Measurements from ENCODE around the gene SPECC1. TPM values are rescaled to one million over a fixed set of nuclear protein-coding genes. Genes with fewer than 3 reads are reported as not detected.
"Not testable (repeated sequence)": the region's sequence is repeated elsewhere in the genome, so short reads cannot be mapped to it uniquely, and the experiment has no call there.

Gene SPECC1, protein sequence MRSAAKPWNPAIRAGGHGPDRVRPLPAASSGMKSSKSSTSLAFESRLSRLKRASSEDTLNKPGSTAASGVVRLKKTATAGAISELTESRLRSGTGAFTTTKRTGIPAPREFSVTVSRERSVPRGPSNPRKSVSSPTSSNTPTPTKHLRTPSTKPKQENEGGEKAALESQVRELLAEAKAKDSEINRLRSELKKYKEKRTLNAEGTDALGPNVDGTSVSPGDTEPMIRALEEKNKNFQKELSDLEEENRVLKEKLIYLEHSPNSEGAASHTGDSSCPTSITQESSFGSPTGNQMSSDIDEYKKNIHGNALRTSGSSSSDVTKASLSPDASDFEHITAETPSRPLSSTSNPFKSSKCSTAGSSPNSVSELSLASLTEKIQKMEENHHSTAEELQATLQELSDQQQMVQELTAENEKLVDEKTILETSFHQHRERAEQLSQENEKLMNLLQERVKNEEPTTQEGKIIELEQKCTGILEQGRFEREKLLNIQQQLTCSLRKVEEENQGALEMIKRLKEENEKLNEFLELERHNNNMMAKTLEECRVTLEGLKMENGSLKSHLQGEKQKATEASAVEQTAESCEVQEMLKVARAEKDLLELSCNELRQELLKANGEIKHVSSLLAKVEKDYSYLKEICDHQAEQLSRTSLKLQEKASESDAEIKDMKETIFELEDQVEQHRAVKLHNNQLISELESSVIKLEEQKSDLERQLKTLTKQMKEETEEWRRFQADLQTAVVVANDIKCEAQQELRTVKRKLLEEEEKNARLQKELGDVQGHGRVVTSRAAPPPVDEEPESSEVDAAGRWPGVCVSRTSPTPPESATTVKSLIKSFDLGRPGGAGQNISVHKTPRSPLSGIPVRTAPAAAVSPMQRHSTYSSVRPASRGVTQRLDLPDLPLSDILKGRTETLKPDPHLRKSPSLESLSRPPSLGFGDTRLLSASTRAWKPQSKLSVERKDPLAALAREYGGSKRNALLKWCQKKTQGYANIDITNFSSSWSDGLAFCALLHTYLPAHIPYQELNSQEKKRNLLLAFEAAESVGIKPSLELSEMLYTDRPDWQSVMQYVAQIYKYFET
- total RNA-seq: 10 to 100 TPM in 1 of 2 donors, 1 to 10 TPM in 1; 9.3 to 14.1 TPM

DNA sequence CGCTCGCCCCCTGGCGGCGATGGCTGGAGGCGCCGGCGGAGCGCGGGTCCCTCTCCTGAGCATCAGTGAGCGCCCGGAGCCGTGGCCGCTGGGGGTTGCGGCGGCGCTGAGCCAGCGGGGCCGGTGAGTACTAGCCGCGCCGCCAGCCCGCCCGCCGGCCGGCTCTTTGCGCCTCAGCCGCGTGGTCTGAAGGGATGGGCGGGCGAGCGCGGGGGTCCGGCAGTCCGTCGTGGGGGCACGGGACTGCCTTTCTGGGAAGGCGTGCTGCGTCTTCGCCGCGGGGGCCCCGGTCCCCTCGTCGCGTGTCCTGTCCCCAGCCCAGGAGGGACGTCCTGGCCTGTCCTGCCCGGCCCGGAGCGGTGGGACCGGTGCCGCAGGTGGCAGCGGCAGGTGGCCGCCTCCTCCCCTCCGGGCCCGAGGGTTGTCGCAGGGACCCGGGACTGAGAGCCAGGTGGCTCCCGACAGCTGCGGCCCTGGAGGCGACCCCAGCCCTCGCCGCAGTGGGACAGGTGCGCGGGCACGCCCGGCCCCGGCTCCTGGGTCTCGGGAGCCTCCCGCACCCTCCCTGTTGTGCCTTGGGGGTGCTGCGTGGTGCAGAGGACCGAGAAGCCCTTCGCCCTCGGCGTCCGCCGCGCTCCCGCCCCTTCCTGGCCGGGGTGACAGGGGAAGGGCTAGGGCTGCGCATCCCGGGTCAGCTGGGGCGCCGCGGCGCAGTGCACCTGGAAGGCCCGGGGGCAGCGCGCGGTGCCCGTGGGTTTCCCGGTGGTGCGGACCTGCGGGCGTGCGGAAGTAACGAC lies at the start of gene SPECC1:
Gene SPECC1, plus strand, starts transcription at position 58 of the 797 bp plus-strand sequence. CDS start 87,293 bp downstream, outside the sequence.
- ATAC-seq (peak; percentile 98 to 99), DNase-seq (ENCODE audit: low spot score in 2 of 2) (peak; percentile 89 to 98)
- Mint-ChIP-seq H3K27ac (peak within 1 kb of the TSS in 1 of 2 donors; percentile 32), H3K9me3 (no peaks in the 10 kb centered on the region), H3K36me3 (no peaks in the 10 kb centered on the region)

DNA sequence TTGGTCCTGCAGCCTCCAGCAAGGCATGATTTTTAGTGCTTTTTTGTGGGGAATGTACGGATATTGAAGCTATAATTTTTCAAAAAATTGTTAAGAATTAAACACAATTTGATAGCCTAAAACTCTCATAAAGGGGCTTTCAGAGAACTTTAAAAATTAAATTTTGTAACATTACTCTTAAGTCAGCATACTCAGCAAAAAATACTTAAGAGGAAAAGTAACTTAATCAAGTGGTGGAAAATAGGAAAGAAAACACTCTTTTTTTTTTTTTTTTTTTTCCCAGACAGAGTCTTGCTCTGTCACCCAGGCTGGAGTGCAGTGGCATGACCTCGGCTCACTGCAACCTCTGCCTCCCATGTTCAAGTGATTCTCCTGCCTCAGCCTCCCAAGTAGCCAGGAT lies 46.2 kb upstream of the SPECC1 start:
- peaks cover 4 to 12% of the 10 kb centered on the region in 2 donors for H3K36me3 Mint-ChIP-seq
- ATAC-seq; DNase-seq (ENCODE audit: low spot score in 2 of 2); H3K9me3 Mint-ChIP-seq; H3K27ac Mint-ChIP-seq: not testable (repeated sequence)

DNA sequence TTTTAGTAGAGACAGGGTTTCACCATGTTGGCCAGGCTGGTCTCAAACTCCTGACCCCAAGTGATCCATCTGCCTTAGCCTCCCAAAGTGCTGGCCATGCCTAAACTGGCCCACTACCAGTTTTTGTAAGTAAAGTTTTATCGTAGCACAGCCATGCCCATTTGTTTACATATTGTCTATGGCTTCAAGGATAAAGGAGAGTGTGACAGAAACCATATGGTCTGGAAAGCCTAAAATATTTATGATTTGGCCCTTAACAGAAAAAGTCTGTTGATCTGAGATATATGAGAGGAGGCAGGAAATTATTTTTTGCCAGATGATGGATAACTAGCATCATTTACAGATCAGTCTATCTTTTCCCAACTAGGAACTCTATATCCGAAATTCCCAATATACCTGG lies 36.0 kb upstream of the SPECC1 start:
- peak overlapping the region; percentile 23 to 36 for H3K27ac Mint-ChIP-seq
- H3K36me3 Mint-ChIP-seq: peaks cover 8 to 56% of the 10 kb centered on the region in 2 donors
- peaks cover 0 to 13% of the 10 kb centered on the region in 2 donors for H3K9me3 Mint-ChIP-seq
- no peak for DNase-seq (ENCODE audit: low spot score in 2 of 2)
- ATAC-seq: no peak

DNA sequence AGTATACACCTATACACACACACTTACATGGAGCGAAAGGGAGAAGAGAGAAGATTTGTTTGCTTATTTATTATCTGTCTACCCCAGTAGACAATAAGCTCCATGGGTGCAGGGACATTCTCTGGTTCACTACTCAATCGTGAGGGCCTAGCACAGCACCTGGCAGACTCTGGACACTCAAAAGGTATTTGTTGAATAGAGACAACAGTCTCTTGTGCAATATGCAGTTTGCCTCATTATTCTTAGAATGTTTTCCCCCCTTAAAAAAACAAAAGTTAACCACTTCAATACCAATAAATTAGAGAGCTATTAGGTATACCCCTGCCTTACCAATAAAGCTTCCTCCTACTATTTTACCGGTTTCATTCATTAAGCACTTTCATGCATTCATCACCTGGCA lies 33.6 kb upstream of the SPECC1 start:
- peaks cover 10 to 55% of the 10 kb centered on the region in 2 donors for H3K36me3 Mint-ChIP-seq
- peak overlapping the region in 1 of 2 donors; percentile 16 for H3K27ac Mint-ChIP-seq
- ATAC-seq (no peak), DNase-seq (ENCODE audit: low spot score in 2 of 2) (no peak)
- H3K9me3 Mint-ChIP-seq: peaks cover 0 to 17% of the 10 kb centered on the region in 2 donors

DNA sequence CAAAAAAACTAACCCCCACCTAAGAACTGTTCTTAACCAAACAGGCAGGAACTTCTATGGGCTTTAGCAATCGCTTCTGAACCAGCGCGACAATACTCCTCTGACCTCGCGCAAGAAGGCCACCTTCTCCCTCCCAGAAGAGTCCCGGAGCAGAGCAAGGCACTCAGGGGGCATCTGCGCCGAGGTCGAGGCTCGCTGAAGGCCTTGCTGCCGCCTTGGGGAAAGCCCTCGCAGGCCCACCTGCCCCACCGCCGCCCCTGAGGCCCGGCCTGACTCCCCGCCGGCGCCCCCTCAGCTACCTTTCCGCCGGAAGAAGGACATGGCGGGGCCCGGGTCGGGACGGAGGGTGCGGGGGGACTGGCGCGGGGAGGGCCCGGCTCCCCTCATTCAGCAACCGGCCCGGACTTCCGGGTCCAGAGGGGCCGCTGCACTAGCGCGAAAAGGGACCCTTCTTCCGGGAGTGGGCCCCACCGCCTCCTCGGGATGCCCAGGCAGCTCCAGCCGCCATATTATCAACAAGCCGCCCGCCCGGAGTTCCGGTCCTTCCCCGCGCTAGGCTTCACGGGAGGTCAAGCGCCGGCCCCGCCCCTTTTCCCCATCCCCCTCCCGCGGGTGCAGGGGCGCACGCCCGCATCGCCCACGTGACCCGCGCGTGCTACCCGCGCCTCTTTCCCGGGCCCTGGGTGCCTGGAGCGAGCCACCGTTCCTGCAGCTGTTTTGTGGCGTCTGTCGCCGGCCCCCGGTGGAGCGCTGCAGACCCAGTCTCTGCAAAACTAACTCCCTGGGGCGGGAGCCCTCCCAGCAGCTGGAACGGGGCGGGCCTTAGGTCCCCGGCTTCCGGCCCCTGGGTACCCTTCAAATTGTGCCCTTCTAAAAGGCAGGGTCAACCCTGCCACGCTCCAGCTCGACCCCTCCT lies 31.6 kb upstream of the SPECC1 start, which contains the start of gene AKAP10:
Gene AKAP10, minus strand, starts transcription at position 536 of the 916 bp plus-strand sequence. Its CDS starts 149 bp downstream, at position 387.
- peak within 1 kb of the TSS; percentile 94 to 95 for H3K27ac Mint-ChIP-seq
- DNase-seq (ENCODE audit: low spot score in 2 of 2): peak; percentile 94
- ATAC-seq: peak; percentile 83 to 88
- peaks cover 10 to 43% of the 10 kb centered on the region in 2 donors for H3K36me3 Mint-ChIP-seq
- peaks cover 0 to 14% of the 10 kb centered on the region in 2 donors for H3K9me3 Mint-ChIP-seq

DNA sequence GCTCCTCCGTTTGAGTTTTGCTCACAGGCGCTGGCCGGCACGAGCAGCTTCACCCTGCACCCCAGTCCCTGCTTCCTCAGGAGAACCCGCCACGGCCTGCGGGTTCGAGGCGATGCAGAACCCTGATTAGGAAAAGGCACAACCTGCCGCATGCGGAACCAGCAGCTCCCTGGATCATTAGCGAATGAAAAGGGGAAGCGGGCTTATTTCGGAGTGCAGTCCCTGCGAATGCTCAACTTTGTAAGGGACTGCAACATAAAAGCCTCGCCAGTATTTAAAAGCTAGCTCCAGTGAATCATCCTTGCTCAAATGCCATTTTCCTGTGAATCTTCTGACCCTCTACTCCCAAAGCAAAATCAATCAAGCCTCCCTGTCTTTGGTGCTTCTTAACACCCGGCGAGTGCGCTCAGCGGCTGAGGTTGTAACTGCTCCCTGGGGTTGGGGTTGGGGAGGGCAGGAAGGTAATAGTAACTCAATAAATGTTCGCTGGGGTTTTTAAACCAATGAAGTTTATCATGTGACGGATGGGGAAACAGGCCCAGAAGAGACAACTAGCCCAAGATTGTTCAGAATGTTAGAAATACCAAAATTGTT lies 30.9 kb upstream of the SPECC1 start:
- peak in 1 of 2 donors; percentile 37 for ATAC-seq
- peak in 1 of 2 donors; percentile 19 for DNase-seq (ENCODE audit: low spot score in 2 of 2)
- H3K36me3 Mint-ChIP-seq: peaks cover 10 to 35% of the 10 kb centered on the region in 2 donors
- H3K9me3 Mint-ChIP-seq: peaks cover 0 to 14% of the 10 kb centered on the region in 2 donors
- H3K27ac Mint-ChIP-seq: peak overlapping the region; percentile 94 to 95

DNA sequence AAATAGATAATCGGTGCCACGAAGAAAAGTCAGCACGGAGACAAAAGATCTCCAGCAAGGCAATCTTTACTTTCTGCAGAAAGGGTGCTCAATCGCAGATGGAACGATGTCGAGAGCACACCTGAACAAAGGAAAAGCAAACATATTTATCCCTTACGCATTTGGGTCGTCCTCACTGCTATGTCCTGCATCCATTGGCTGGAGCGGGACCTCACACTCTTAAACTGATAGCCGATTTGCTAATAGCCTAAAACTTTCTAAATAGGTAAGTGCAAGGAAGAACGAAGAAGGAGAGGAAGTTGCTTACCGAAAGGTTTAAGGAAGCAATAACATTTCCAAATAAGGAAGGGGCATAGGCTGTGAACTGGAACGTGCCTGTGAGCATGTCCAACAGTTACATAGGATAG lies 30.4 kb upstream of the SPECC1 start:
- ATAC-seq (no peak), DNase-seq (ENCODE audit: low spot score in 2 of 2) (no peak)
- Mint-ChIP-seq H3K9me3 (peaks cover 0 to 9% of the 10 kb centered on the region in 2 donors), H3K36me3 (peaks cover 10 to 30% of the 10 kb centered on the region in 2 donors), H3K27ac (peak overlapping the region; percentile 94 to 95)

DNA sequence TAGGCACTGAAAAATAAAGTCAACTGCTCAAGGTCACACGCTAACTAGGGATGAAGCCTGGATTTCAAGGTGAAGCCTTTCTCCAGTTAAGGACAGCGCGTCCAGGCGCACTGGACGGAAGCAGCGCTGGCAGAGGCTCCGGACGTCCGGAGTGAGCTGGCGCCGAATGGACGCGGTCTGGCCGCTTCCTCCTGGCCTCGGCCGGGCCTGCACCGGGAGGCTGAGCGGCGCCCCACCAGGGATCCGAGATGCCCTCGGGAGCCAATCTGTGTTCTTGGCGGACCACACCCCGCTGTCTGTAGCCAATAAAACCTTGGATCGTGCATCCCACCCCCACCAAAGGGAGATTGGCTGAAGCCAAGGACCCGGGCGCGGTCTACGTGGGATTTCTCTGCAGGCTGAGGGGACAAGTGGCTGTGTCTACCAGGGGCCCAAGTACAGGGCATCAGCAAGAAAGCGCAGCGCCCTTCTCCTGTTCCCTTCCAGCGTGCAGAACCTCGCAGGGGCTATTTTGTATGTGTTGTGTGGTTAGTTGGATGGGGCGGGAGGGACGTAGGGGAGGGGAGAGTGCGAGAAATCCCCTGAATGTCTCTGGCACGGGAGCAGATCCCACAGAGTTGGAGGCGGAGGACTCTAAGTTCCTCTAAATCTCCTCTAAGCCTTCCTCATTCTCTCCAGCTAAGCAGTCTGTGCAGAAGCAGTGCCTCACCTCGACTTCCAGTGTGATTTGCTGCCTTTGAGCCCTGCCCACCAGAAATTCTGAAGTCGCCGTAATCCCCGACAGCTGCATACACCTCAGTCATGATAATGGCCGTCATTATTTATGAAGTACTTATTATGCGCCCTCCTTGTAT lies 29.0 kb upstream of the SPECC1 start:
- no peak overlapping the region for H3K27ac Mint-ChIP-seq
- ATAC-seq: no peak
- DNase-seq (ENCODE audit: low spot score in 2 of 2): no peak
- H3K36me3 Mint-ChIP-seq: peaks cover 10 to 19% of the 10 kb centered on the region in 2 donors
- peaks cover 0 to 9% of the 10 kb centered on the region in 2 donors for H3K9me3 Mint-ChIP-seq

DNA sequence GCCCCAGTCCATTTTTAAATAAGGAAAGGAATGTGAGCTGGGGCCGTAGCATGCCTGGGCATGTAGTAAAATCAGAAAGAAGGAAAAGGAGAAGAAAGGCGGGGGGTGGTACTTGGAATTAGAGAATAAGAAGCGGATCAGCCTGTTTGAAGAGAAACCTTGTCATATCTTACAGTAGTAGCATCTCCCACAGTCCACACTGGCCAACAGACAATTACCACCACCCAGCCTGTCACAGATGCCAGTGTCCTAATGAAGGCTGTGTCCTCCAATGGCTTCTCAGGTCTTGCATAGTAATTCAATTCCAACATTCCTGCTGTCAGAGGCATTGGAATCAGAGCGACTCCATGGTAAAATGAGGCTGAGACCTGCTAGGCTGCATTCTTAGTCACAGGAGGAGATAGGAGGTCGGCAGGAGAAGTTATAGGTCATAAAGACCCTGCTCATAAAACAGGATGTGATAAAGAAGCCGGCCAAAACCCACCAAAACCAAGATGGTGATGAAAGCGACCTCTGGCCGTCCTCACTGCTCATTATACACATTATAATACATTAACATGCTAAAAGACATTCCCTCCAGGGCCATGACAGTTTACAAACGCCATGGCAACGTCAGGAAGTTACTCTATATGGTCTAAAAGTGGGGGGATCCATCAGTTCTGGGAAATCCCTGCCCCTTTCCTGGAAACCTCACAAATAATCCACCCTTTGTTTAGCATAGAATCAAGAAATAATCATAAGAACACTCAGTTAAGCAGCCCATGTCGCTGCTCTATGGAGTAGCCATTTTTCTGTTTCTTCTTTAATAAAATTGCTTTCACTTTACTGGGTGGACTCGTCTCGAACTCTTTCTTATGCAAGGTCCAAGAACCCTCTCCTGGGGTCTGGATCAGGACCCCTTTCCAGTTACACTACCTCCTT lies 22.0 kb upstream of the SPECC1 start:
- Mint-ChIP-seq H3K27ac (peak overlapping the region in 1 of 2 donors; percentile 2), H3K36me3 (no peaks in the 10 kb centered on the region), H3K9me3 (no peaks in the 10 kb centered on the region)
- DNase-seq (ENCODE audit: low spot score in 2 of 2) (no peak), ATAC-seq (no peak)

DNA sequence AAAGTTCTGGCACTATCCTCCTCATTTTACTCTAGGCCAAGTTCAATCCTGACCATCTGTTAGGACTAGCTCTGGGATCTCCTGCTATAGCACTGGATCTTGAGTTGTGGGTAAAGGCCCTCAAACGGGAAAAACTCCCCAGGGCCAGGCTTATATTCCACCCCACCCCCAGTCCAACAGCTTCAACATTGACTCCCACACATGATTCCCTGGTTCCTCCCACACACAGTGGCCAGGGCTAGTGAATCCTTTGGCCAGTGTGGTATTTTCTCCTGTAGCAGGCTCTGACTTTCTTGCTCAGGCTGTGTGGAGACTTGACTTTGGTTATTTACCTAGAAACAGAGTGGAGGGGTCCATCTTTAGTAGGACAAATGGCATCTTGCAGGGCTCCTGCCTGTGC lies 21.3 kb upstream of the SPECC1 start:
- peak overlapping the region; percentile 2 to 37 for H3K27ac Mint-ChIP-seq
- ATAC-seq (no peak), DNase-seq (ENCODE audit: low spot score in 2 of 2) (no peak)
- H3K9me3 Mint-ChIP-seq: no peaks in the 10 kb centered on the region
- no peaks in the 10 kb centered on the region for H3K36me3 Mint-ChIP-seq

DNA sequence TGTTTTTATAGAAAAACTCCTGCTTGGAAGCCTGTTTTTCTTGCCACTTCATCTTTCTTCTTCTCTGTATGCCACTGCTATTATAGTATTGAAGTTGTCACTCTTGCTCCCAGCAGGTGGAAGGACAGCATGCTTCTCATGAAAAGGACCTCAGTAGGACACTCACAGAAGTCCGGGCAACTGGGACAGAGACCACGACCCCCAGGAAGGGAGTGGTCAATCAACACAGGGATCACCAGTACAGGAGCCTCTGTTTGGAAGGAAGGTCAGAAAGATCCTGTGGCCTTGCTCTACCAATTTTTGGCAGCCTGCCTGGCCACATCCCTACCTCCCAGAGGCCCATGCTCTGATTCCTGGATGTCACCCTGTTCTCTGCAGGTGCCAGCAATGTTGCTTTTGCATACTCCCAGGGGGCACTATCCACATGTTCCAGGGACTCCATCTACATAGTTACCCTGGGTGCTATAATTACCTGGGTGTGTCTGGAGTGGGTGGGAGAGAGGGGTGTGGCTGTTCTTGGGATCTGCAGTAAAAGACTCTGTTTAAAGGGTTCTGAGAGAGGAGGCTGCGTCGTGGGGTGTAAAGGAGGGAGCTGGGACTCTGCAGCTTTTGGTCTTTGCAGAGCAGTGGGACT lies 17.8 kb upstream of the SPECC1 start:
- no peak for ATAC-seq
- no peaks in the 10 kb centered on the region for H3K36me3 Mint-ChIP-seq
- no peak for DNase-seq (ENCODE audit: low spot score in 2 of 2)
- no peak overlapping the region for H3K27ac Mint-ChIP-seq
- no peaks in the 10 kb centered on the region for H3K9me3 Mint-ChIP-seq

DNA sequence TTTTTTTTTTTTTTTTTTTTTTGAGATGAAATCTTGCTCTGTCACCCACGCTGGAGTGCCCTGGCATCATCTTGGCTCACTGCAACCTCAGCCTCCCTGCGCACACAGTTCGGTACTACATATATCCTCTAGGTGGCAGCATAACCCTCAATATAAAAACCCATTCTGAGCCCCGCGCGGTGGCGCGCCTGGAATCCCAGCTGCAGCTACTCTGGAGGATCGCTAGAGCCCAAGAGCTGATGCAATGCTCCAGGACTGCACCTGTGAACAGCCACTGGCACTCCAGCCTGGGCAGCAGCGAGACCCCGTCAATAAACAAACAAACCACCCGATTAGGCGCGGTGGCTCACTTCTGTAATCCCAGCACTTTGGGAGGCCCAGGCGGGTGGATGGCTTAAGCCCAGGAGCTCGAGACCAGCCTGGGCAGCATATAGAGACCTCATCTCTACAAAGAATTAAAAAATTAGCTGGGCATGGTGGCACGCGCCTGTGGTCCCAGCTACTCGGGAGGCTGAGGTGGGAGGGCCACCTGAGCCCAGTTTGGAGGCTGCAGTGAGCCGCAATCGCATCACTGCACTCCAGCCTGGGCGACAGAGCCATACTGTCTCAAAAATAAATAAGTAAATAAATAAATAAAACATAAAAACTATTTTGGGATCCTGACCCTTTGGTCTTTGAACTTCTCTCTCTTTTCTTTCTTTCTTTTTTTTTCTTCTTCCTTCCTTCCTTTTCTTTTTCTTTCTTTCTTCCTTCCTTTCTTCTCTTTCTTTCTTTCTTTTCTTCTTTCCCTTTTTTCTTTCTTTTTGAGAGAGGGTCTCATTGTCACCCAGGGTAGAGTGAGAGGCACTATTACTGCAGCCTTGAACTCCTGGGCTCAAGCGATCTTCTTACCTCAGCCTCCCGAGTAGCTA lies 16.1 kb upstream of the SPECC1 start:
- H3K9me3 Mint-ChIP-seq: no peaks in the 10 kb centered on the region
- ATAC-seq: peak; percentile 98 to 99
- no peaks in the 10 kb centered on the region for H3K36me3 Mint-ChIP-seq
- peak; percentile 71 to 76 for DNase-seq (ENCODE audit: low spot score in 2 of 2)
- no peak overlapping the region for H3K27ac Mint-ChIP-seq
